Bronchial smooth muscle cell (primary cell): ENCODE results near the gene WBP2NL. TPM values are rescaled to one million over a fixed set of nuclear protein-coding genes. Genes with fewer than 3 reads are reported as not detected.

Experiments
- total RNA-seq: library from RNA; depleted of rRNA; stranded (reverse); fragments of >200 nt; gene quantifications from 2 replicates; pipeline ENCODE4 v1.2.1, GENCODE V29; 2014

Gene WBP2NL, protein sequence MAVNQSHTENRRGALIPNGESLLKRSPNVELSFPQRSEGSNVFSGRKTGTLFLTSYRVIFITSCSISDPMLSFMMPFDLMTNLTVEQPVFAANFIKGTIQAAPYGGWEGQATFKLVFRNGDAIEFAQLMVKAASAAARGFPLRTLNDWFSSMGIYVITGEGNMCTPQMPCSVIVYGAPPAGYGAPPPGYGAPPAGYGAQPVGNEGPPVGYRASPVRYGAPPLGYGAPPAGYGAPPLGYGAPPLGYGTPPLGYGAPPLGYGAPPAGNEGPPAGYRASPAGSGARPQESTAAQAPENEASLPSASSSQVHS
- total RNA-seq: 0.16 and 0.77 TPM in 2 replicates

DNA sequence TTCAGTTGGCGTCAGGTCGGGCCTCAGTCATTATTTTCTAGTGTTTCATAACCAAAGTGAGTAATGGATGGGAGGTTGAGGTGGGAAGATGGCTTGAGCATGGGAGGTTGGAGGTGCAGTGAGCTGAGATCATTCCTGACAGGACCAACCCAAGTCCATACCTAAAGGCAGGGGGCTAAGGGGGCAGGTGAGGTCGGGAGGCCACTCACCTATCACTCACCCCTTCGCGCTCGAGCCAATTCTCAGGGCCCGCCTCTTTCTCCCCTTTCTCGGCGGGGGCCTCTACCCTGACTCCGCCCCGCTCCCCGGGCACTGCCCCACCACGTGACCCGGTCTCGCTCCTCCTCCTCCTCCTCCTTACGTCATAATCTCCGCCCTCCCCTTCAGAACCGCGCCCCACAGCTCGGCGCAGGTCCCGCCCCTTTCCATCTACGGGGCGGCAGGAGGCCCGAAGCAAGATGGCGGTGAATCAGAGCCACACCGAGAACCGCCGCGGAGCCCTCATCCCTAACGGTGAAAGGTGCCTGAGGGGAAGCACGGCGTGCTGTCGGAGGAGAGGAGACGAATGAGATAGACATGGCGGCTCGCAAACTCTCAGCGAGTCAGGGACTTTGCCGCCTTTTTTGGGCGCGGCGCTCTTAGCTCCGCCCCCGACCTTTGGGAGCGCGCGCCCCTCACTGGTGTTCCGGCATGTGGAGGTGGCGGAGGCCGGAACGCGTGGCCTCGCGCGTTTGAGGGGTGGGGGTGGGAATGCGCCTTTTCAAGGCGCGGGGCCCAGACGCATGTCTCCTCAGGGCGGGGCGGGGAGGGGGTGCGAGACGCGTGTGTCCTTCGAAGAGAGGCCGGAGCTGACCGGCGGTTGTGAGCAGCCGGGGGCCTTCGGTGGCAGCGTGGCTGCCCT, at the start of gene WBP2NL:
WBP2NL (plus strand) TSS at position 428 of the 901 bp plus-strand sequence; CDS start at position 459, 31 bp downstream.

DNA sequence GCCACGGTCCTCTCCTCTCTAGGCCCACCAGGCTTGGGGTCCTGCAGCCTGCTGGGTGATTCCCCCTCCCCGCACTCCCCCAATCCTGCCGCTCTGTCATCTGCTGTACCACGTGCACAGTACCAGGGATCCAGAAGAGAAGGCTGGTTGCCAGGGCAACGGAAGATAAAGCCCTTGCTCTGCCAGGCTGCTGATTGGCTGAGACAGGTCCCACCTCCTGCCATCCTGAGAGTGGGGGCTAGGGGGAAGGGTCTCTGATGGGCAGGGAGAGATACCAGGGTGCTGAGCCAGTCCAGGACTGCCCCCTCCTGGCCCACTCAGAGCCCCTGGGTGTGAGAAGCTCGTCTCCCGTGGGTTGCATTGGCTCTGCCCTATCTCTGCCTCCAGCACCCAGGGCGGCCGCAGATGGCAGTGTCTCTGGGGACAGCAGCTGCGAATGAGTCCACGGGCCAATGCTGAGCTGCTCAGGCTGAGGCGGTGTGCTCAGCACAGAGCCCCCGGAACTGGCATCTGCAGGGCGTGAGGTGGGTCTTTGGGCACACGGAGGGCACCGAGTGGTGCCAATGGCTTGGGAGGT, 46.6 kb upstream of the WBP2NL start, which contains the start of gene SMIM45:
SMIM45 (plus strand) TSS at position 253 of the 577 bp plus-strand sequence.

DNA sequence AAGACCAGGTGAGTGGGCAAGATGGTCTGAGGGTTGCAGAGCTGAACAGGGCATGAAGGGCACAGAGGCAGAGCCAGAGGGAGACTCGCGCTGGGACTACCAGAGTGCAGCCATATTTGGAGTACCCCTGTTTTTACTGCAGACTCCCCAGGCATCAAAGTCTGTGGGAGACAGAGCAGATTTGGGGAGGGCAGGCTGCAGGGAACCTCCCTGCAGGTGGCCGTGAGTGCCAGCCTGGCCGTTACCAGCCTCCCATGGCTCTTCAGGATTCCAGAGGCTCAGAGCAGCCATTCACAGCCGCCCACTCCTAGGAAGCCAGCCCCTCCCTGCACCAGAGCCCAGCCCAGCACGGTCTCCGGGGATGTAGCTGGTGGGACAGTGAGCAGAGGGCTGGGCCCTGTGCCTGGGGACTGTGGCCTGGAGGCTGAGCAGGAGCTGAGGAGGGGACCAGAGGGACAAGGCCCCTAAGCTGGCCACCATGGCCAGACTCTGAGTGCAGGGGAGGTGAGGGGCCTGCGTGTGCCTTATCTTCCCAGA, 29.4 kb upstream of the WBP2NL start, which contains the start of gene SEPTIN3:
SEPTIN3 (plus strand) TSS at position 334 of the 537 bp plus-strand sequence. CDS start 2,050 bp downstream, outside the sequence.

DNA sequence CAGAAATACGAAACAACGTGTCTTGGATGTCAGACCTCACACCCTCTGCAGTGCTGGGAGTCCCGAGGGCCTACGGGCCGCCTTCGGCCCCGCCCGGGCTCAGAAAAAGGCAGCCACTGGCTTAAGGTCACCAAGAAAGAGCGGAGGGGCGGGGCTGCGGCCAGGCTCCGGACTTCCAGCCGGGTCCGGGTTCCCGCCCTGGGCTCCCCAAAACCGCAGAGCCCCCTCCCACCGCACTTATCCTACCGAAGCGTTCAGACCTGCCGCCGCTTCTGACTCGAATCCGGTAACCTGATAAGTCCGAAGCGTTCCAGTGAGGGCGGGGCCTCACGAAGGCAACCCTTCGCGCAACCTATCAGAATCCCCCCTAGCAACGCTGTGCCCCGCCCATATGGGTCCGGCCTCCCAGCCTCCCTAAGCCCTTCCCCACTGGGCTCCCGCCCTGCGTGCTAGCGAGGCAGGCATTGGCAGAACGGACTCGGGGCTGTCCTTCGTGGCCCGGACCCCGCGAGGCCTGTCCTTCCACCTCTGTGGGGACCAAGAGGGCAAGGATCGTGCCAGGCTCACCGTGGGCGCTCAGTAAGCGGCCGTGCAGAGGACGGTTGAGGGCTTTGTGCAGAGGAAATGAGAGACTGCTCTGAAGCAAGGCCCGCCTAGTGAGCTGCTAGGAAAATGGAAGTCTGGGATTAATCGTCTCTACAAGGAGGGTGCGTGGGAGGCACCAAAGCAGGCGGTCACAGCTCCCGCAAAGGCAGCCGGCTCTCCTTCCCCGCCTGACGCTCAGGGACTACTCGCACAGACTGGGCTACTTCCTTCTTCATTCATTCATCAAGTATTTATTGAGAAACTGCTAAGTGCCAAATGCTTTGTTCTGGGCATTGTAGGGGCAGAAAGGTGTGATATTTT, 72.2 kb downstream of the WBP2NL start, which contains the start of gene NAGA:
NAGA (minus strand) TSS at position 296 of the 906 bp plus-strand sequence. CDS start 515 bp downstream, outside the sequence.

DNA sequence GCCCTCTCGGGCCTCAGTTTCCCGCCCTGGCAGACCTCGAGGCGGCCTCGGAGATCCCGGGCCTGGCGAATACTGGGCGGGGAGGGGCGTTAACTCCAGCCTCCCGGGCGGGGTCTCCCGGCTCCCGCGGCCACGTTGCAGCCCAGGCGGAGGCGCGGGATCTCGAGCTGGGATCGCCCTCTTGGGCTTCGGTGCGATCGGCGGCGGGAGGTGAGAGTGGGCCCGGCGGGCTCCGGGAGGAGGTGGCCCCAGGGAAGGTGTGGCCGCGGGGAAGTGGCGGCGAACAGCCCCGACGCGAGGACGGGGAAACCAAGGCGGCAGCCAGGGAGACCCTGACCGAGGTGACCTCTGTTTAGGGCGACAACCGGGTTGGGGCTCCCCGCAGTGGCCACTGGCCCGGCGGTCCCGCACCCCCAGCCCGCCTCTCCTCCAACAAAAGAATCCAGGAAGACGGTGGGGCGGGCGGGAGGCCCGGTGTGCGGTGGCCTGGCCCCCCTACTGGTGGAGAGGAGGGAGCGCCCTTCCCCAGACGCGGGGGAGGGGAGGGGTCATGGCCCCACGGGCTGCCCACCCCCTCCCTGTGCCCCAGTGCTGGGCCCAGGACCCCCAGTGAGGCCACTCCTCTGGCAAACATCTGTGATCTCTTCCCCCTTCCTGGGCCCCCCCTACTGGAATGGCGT, 75.7 kb downstream of the WBP2NL start, which contains the start of gene PHETA2:
PHETA2 (plus strand) TSS at position 117 of the 680 bp plus-strand sequence. CDS start 3,046 bp downstream, outside the sequence.

Other genes with a start within 250 kb of the WBP2NL start
- gene CCDC134, start 198.1 kb upstream of the WBP2NL start, total RNA-seq: 5.5 and 5.7 TPM in 2 replicates
- 39.7 and 53.0 TPM in 2 replicates for gene SREBF2, start 165.7 kb upstream of the WBP2NL start, total RNA-seq
- not detected in 2 replicates for gene SHISA8, start 83.7 kb upstream of the WBP2NL start, total RNA-seq
- gene TNFRSF13C, start 72.0 kb upstream of the WBP2NL start, total RNA-seq: under 0.01 TPM in 1 of 2 replicates, not detected in the other
- gene CENPM, start 51.6 kb upstream of the WBP2NL start, total RNA-seq: 1.9 and 3.9 TPM in 2 replicates
- gene SEPTIN3, start 29.3 kb upstream of the WBP2NL start, total RNA-seq: under 0.01 and 0.26 TPM in 2 replicates
- gene NAGA, start 72.0 kb downstream of the WBP2NL start, total RNA-seq: 30.9 and 43.1 TPM in 2 replicates
- gene PHETA2, start 75.5 kb downstream of the WBP2NL start, total RNA-seq: 10.4 and 20.0 TPM in 2 replicates
- gene SMDT1, start 80.9 kb downstream of the WBP2NL start, total RNA-seq: 12.3 and 12.8 TPM in 2 replicates
- 72.2 and 94.8 TPM in 2 replicates for gene NDUFA6, start 92.0 kb downstream of the WBP2NL start, total RNA-seq
- gene CYP2D6, start 132.0 kb downstream of the WBP2NL start, total RNA-seq: 0.16 and 0.60 TPM in 2 replicates